SKM-1 treated with dmso at 0.1 percent for 144 hours (cell line): Measurements from ENCODE around the gene RFTN1.
"Not testable (repeated sequence)": the region's sequence is repeated elsewhere in the genome, so short reads cannot be mapped to it uniquely, and the experiment has no call there.

Source experiments
- DNase-seq: peaks from one replicate; lab custom pipeline; 2025; ENCODE audit not compliant: unreplicated experiment; lab: John Stamatoyannopoulos, UW

The RFTN1 gene

GRCh38 chr3:16507578-16508242 lies 5.8 kb downstream of the RFTN1 start:
- DNase-seq = no peak

- DNase-seq = no peak
Observed at GRCh38 chr3:16506884-16507577, 6.5 kb downstream of the RFTN1 start.

DNA sequence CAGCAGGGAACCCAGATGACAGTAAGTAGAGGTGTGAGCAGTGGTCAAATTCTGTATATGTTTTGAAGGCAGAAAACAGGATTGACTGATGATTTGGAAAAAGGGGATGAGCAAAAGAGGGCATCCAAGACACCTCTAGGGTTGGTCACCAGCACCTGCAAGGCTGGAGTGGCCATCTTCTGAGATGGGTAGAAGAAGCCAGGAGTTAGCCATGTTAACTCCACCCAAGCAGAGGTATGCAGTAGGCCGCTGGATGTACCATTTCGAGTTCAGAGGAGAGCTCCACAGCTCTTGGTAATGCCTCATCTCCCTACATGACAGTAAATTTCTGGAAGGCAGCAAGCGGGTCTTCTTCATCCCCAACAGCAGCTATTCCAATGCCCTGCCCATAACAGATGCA lies 7.0 kb downstream of the RFTN1 start:
- no peak for DNase-seq

GRCh38 chr3:16504692-16505091 lies 8.8 kb downstream of the RFTN1 start:
- DNase-seq = no peak

DNA sequence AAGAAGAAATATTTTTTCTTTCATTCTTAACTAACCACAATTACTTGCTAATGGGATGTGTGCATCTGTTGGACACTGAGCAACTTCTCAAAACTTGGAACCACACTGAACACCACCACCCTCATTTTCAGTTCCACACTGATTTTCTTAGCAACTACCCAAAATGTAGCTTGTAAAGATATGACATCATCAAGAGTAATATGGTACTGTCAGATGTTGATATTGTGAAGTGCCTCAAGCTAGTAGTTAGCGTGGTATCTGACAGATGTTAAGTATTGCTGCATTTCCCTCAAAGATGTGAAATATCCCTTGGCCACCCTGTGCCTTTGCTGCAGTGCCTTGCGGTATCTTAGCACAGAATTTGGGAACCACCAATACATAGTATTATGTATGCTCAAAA lies 9.3 kb downstream of the RFTN1 start:
- DNase-seq = no peak

DNA sequence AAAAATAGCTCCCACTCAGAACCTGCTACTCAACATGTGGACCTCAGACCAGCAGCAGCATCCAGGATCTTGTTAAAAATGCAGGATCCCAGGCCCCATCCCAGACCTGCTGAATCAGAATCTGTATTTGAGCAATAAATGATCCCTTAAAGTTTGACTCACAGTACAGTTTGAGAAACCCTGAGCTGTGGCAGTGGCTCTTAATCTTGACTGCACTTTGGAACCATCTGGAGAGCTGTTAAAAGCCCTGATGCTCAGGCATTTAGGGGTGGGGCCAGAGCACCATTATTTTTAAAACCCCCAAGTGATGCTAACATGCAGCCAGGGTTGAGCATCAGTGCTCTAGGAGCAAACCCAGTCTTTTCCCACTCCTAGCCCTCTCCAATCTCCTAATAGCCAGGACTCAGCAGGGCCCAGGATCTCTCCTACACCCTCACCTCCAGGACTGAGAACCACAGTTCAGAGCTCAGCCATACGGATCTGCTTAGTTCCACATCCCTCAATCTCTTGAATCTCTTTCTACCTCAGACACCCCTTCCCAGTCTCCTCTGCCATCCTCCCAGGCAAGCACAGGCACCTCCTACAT lies 10.2 kb downstream of the RFTN1 start:
- no peak for DNase-seq

- no peak for DNase-seq
Observed at GRCh38 chr3:16502347-16502908, 11.1 kb downstream of the RFTN1 start.

- DNase-seq = no peak
Observed at GRCh38 chr3:16501376-16501775, 12.1 kb downstream of the RFTN1 start.

DNA sequence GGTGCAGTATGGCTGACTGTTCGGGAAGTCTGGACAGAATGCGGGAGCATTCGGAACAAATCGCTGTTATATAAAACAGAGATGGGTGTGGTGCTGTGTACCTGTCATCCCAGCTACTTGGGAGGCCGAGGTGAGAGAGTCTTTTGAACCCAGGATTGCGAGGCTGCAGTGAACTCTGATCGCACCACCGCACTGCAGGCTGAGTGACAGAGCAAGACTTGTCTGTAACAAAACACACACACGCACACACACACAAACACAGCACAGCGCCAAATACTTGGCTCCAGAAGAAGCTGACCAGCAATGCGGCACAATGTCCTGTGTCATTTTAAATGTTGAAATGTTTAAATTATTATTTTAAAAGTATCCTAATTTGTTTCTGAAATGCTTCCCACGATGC lies 12.6 kb downstream of the RFTN1 start:
- no peak for DNase-seq

GRCh38 chr3:16500093-16500492 lies 13.4 kb downstream of the RFTN1 start:
- no peak for DNase-seq

DNA sequence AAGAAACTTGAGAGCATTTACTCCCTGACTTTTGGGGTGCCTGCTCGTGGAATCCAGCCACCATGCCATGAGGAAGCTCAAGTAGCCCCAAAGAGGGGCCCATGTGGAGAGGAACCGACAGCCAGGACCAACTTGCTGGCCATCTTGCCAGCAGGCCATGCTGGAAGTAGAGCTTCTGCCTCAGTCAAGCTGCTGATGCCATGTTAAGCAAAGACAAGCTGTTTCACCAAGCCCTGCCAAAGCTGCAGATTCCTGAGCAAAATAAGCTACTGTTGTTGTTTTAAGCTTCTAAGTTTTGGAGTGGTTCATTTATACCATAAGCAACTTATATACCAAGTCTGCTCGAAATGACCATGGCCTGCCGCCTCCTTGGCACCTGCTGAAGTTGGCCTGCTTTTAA lies 14.1 kb downstream of the RFTN1 start:
- DNase-seq = no peak

GRCh38 chr3:16498130-16498890 lies 15.2 kb downstream of the RFTN1 start:
- DNase-seq = no peak

- no peak for DNase-seq
Observed at GRCh38 chr3:16496408-16497222, 16.9 kb downstream of the RFTN1 start.

DNA sequence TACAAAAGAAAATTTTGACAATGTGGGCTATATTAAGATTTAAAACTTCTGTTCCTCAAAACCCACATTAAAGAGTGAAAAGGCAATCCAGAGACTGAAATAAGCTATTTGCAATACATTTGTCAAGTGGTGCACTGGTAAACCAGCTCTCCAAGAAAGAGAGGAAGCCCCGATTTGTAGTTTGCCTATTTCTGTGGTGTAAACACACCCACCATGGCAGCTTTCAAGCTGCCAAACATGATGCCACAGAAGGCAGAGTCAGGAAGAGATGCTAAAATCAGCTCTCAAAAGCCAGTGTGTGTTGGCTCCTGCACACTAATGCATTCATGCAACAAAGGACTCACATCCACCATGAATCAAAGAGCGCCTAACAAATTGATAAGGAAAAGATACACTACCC lies 17.5 kb downstream of the RFTN1 start:
- DNase-seq = no peak

GRCh38 chr3:16494814-16495431 lies 18.6 kb downstream of the RFTN1 start:
- DNase-seq = no peak

GRCh38 chr3:16494094-16494493 lies 19.4 kb downstream of the RFTN1 start:
- DNase-seq = no peak

DNA sequence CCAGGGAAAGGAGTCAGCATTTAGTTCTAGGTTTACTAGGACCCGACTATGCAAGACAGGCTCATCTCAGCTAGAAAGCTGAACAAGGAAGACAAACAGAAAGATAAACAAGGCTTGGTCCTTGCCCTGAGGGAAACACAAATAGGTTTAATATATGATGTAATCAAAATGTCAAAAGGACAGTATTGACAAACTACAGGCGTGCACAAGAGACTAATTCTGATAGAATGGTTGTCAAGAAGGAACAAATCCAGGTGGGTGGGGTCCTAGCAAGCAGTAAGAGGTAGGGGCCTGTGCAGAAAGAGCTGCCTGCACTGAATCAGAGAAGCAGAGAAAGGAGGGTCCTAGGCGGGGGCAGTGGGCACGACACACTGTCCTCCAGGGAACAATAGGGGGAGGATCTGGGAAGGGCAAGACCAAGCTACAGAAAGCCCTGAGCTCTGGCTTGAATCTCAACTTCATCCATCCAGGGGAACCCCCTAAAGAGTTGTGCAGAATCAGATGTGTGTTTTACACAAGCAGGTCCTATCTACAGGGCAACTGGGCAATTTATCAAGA lies 23.4 kb downstream of the RFTN1 start:
- no peak for DNase-seq

DNA sequence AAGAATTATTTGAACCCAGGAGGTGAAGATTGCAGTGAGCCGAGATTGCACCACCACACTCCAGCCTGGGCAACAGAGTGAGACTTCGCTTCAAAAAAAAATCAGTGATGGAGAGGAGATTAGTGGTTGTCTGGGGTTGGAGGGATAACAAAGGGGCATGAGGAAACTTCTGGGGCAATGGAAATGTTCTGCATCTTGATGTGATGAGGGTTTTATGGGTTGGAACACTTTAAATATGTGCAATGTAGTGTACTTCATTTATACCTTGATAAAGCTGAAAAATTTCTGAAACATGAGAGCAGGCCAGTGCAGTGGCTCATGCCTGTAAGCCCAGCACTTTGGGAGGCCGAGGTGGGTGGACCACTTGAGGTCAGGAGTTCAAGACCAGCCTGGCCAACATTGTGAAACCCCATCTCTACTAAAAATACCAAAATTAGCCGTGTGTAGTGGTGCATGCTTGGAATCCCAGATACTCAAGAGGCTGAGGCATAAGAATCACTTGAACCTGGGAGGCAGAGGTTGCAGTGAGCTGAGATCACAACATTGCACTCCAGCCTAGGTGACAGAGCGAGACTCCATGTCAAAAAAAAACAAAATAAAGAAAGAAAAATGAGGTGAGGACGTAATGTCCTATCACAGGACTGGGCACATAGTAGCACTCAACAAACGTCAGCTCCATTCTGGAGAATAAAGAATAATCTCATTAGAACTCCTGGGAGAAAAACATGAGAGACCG lies 24.0 kb downstream of the RFTN1 start:
- not testable (repeated sequence) for DNase-seq

DNA sequence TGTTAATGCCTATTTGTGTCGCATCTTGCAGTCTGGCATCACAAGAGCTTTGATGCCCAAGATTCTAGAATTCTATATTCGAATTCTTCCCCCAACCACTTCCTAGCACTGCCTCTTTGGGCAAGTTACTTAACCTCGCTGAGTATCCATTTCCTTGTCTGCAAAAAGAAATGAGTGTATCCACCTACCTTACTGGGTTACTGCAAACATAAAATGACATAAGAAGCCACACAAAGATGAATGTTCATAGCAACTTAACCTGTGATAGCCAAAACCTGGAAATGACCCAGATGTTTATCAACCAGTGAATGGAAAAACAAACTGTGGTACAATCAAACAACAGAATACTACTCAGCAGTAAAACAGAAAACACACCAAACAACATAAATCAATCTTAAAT lies 24.9 kb downstream of the RFTN1 start:
- DNase-seq = no peak
